ENCODE data around the gene SLC10A3. TPM values are rescaled to one million over a fixed set of nuclear protein-coding genes. Genes with fewer than 3 reads are reported as not detected.

SLC10A3 gene
- total and polyA plus RNA-seq, 2 of the 8 experiments (the other 6 are each of a cell fraction or from before 2014, with no cell fraction given) = 6.8 to 9.5 TPM

- DNase-seq (ENCODE audit: low read depth in 1 of 2, low spot score in 2 of 2) = no peak
- H3K4ac ChIP-seq (replicated peaks; ENCODE audit: insufficient read length, low read depth, low read length) = no peak overlapping the region
- H3K27me3 ChIP-seq (replicated peaks in 1 of 4; ENCODE audit: control insufficient read depth in 3 of 4, extremely low read depth in 1 of 4, insufficient read depth in 3 of 4, low read length in 3 of 4) = no peaks in the 10 kb centered on the region
- H3K14ac ChIP-seq (ENCODE audit: insufficient read length) = no peak overlapping the region
- WGBS, 2 experiments (ENCODE audit: extremely low coverage in 1 of 2, insufficient coverage in 1 of 2, insufficient read length in 1 of 2, insufficient replicate concordance in 2 of 2, low coverage in 1 of 2, low lambda C conversion rate in 2 of 2, missing lambda C conversion rate in 1 of 2) = 96% methylated on average over 11 of the region's 17 CpGs; no CpG with 5 or more reads in 1 of the 2 experiments
- H3K56ac ChIP-seq (replicated peaks; ENCODE audit: insufficient read length, low read depth, low read length) = no peak overlapping the region
- no peak overlapping the region for H2BK12ac ChIP-seq (ENCODE audit: low read depth, low read length)
- no peak overlapping the region for H3K18ac ChIP-seq (ENCODE audit: extremely low read depth, low read length)
- peaks cover 0 to 17% (median 5%) of the 10 kb centered on the region in 4 experiments; a peak in 5 of 8 replicates for H3K36me3 ChIP-seq (ENCODE audit: control insufficient read depth in 2 of 4, insufficient read depth in 4 of 4, low read length in 3 of 4)
- H2BK15ac ChIP-seq (ENCODE audit: low read length) = no peak overlapping the region
- no peaks in the 10 kb centered on the region; the same call in 1 of the 2 replicates for H3K79me1 ChIP-seq (ENCODE audit: low read depth, low read length)
- no peak overlapping the region for H2BK20ac ChIP-seq (ENCODE audit: low read length)
- no peaks in the 10 kb centered on the region for H3K23me2 ChIP-seq (ENCODE audit: low read depth, low read length)
- no peak overlapping the region for H2BK120ac ChIP-seq (replicated peaks; ENCODE audit: low read depth, low read length)
- no peak overlapping the region for H4K8ac ChIP-seq (ENCODE audit: extremely low read depth, insufficient read depth, low read length)
- H3K79me2 ChIP-seq (ENCODE audit: control insufficient read depth in 1 of 2, insufficient read depth in 2 of 2, low read length in 2 of 2) = no peaks in the 10 kb centered on the region; a peak in 1 of 4 replicates
- H3K4me2 ChIP-seq (ENCODE audit: insufficient read depth in 1 of 2, low read depth in 2 of 2, low read length in 2 of 2) = no peak overlapping the region
- ChIA-PET POLR2A (ENCODE audit: partially characterized antibody) (no interaction called here), CTCF (ENCODE audit: partially characterized antibody) (interaction anchor here (1.0 kb wide), 1 partner anchor 32 kb away, joined by 3 read pairs; no protein-coding TSS in a partner anchor)
- no peak overlapping the region for H2AFZ ChIP-seq (ENCODE audit: low read length)
- H3K4me3 ChIP-seq (ENCODE audit: extremely low read depth in 1 of 4, insufficient read depth in 2 of 4, low read depth in 3 of 4, low read length in 4 of 4) = no peak overlapping the region
- no peaks in the 10 kb centered on the region for H3K9me3 ChIP-seq (ENCODE audit: insufficient read depth in 2 of 2, low read depth in 1 of 2, low read length in 1 of 2)
- H3K27ac ChIP-seq (ENCODE audit: low read depth, low read length) = no peak overlapping the region
- no peak overlapping the region for H2BK5ac ChIP-seq (ENCODE audit: low read depth, low read length)
- no peaks in the 10 kb centered on the region for H3K4me1 ChIP-seq (replicated peaks in 1 of 4; ENCODE audit: control insufficient read depth in 3 of 4, insufficient read depth in 4 of 4, low read length in 3 of 4)
- no peak overlapping the region for H4K91ac ChIP-seq (replicated peaks; ENCODE audit: insufficient read length, low read length)
- H4K5ac ChIP-seq (ENCODE audit: insufficient read length, low read depth, low read length) = no peak overlapping the region
- no peak overlapping the region for H3K23ac ChIP-seq (ENCODE audit: insufficient read length)
- H2AK5ac ChIP-seq (ENCODE audit: low read depth, low read length) = no peak overlapping the region
- FAIRE-seq = no peak
- no peaks in the 10 kb centered on the region for H4K20me1 ChIP-seq (replicated peaks in 1 of 2; ENCODE audit: control insufficient read depth in 1 of 2, insufficient read depth in 2 of 2, low read length in 2 of 2)
- no peak overlapping the region for H3K9ac ChIP-seq (replicated peaks in 1 of 4; ENCODE audit: extremely low read depth in 1 of 4, low read depth in 3 of 4, low read length in 3 of 4)
- no peak for TF ChIP-seq GTF2F1 (IDR thresholded peaks at IDR 0.05; ENCODE audit: borderline replicate concordance, low read depth, low read length)
- no peak for TF ChIP-seq TAF7 (optimal IDR thresholded peaks at IDR 0.05; ENCODE audit: borderline replicate concordance, low read depth, low read length)
- no peak for TF ChIP-seq POLR2A (IDR thresholded peaks at IDR 0.05; ENCODE audit: control extremely low read depth in 1 of 2, low read depth in 2 of 2, low read length in 2 of 2)
- no peak for TF ChIP-seq CBX5 (IDR thresholded peaks at IDR 0.05; ENCODE audit: low read depth, low read length)
- no peak for TF ChIP-seq FOSL1 (IDR thresholded peaks at IDR 0.05; ENCODE audit: insufficient read depth, low read depth, low read length)
- TF ChIP-seq POU5F1 (IDR thresholded peaks at IDR 0.05; ENCODE audit: low read depth, low read length) = no peak
- no peak for TF ChIP-seq KDM1A (IDR thresholded peaks at IDR 0.05; ENCODE audit: borderline replicate concordance, low read length)
- no peak for TF ChIP-seq SUZ12 (IDR thresholded peaks at IDR 0.05; ENCODE audit: low read length)
- no peak for TF ChIP-seq BACH1 (IDR thresholded peaks at IDR 0.05; ENCODE audit: low read length)
- no peak for TF ChIP-seq JUND (IDR thresholded peaks at IDR 0.05; ENCODE audit: low read length)
- no peak for TF ChIP-seq BCL11A (IDR thresholded peaks at IDR 0.05; ENCODE audit: low read depth in 2 of 2, low read length in 2 of 2)
- TF ChIP-seq RNF2 (IDR thresholded peaks at IDR 0.05; ENCODE audit: borderline replicate concordance, low read depth, low read length, missing control alignments, poor library complexity, severe bottlenecking) = no peak
- TF ChIP-seq JUN (IDR thresholded peaks at IDR 0.05; ENCODE audit: low read depth, low read length) = no peak
- TF ChIP-seq SIX5 (IDR thresholded peaks at IDR 0.05; ENCODE audit: low read depth, low read length) = no peak
- TF ChIP-seq CEBPB (IDR thresholded peaks at IDR 0.05; ENCODE audit: low read depth, low read length) = no peak
- no peak for TF ChIP-seq SRF (IDR thresholded peaks at IDR 0.05; ENCODE audit: low read depth, low read length)
Measured at GRCh38 chrX:154450312-154450711, 40.1 kb downstream of the SLC10A3 start.

Data from H1 (cell line).